Measurements from ENCODE around the gene SYT1.
"Not testable (repeated sequence)": the region's sequence is repeated elsewhere in the genome, so short reads cannot be mapped to it uniquely, and the experiment has no call there.

The SYT1 gene

DNA sequence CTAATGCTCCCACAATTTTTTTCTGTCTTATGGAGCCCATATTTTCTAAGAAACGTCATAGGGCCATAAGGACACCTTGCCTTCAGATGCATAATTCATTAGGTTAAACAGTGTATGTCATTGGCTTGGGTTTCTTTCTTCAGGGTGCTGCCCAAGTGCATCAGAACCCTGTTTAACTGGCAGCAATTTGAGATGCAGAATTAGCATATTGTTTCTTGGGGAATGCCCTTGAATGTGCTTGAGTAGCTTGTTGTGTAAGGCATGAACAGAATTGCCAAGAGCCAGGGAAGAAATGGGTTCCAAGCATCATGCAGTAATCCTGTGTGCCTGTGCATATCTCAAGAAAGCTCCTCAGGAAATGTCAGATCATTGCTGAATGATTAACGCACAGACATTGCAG is 277.2 kb downstream of the SYT1 start:
- DNase-seq (ENCODE audit: low read depth in 2 of 2): no peak

GRCh38 chr12:79143803-79144202 is 279.2 kb downstream of the SYT1 start:
- DNase-seq (ENCODE audit: low read depth in 2 of 2): no peak

DNA sequence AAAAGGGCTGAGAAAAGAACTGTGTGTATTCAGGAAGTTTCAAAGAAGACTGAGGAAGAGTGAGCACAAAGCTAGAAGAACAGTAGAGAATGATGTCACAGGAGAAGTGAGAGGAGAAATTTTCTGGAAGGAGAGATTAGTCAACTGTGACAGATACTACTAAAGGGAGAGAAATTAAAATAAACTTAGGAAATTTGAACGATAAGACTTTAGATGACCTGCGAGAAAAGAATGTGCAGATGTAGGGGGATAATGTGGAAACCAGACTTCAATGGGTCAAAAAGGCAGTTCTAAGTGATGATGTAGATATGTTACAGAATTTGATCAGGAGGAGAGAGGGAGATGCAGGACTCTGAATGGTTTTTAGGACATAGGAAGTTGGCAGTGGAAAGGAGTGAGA is 287.4 kb downstream of the SYT1 start:
- no peak for DNase-seq (ENCODE audit: low read depth in 2 of 2)

GRCh38 chr12:79155683-79156082 is 291.1 kb downstream of the SYT1 start:
- no peak for DNase-seq (ENCODE audit: low read depth in 2 of 2)

- no peak for DNase-seq (ENCODE audit: low read depth in 2 of 2)
Measured at GRCh38 chr12:79156846-79157463, 292.4 kb downstream of the SYT1 start.

DNA sequence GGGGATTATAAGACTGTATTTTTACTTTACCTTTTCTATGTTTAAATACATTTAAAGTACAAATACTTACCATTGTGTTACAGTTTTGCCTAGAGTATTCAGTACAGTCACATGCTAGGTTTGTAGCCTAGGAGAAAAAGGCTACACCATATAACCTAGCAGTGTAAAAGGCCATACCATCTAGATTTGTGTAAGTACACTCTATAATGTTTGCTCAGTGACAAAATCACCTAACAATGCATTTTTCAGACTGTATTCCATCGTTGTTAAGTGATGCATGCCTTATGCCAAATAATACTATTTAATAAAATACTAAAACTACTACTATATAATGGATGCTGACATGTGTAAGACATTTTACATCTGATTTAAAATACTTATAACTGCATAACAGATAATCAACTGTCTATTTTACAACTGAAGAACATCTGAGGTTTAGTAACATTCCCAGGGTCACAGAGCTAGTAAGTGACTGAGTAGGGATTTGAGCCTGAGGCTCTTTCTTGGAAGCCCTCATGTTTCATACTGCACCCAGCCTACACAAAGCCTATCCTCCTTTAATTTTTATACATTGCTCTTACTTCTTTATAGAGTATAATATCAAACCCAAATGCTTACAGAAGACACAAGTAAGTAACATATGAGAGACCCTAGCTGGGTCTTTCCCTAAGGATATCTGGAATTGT is 296.8 kb downstream of the SYT1 start:
- no peak for DNase-seq (ENCODE audit: low read depth in 2 of 2)

DNA sequence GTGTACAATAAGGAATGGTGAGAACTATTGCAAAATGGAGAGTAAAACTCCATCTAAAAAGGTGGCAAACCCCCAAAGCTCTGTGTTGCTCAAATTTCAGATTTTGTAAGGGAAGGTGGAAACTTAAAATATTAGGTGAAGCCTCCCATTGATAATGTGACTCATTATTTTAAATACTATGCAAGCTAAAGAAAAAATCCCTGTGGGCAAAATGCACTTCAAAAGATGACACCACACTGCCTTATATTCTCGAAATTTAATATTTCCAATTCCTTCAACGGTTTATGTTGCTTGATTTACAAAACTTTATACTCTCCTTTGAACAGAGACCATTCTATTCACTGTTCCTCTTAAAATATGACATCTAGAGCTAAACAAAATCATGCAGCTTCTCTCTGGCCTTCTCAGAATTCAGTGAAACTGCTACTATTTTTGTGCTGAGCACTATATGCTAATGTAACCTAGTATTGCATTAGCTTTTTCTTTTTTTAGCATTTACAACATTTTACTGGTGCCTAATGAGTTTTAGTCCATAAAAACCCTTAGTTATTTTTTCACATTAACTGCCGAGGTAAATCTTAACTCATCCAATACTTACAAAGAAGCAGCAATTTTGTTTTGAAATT is 297.7 kb downstream of the SYT1 start:
- no peak for DNase-seq (ENCODE audit: low read depth in 2 of 2)

- no peak for DNase-seq (ENCODE audit: low read depth in 2 of 2)
Measured at GRCh38 chr12:79162948-79163347, 298.4 kb downstream of the SYT1 start.

GRCh38 chr12:79164890-79165289 is 300.3 kb downstream of the SYT1 start:
- no peak for DNase-seq (ENCODE audit: low read depth in 2 of 2)

DNA sequence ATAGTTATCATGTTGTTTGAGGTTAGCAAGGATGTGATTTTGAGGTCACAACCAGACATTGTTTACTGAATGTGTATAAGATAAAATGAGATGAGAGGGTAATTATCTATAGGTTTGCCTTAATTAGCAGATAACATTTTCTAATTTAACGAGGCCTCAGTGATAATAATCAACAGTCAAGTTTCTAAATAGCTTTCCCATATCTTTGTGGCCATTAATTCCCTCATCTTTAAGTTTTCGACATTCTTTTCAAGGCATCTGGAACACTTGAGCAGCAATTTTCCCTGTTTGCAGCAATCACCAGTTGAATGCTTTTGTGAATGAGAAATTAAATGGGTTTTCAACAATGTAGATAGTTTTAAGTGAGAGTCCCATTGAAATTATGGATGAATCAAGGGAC is 304.1 kb downstream of the SYT1 start:
- DNase-seq (ENCODE audit: low read depth in 2 of 2): no peak

DNA sequence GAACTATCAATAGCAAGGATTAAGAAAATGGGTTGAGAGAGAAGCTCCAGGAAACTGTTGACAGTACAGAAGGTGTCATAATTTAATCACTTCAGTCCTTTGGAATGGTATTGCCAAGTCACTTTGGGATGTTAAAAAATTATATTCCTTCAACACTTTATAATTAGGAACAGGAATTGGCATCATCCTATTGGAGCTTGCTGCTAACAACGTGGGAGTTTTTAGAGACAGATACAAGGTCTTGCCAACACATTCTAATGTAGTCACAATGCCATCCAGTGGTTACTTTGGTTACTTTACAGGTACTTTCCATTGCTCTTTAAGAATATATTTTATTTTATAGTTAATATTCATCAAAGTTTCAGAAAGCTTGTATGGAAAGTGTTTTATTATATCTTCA is 310.1 kb downstream of the SYT1 start:
- DNase-seq (ENCODE audit: low read depth in 2 of 2): no peak

DNA sequence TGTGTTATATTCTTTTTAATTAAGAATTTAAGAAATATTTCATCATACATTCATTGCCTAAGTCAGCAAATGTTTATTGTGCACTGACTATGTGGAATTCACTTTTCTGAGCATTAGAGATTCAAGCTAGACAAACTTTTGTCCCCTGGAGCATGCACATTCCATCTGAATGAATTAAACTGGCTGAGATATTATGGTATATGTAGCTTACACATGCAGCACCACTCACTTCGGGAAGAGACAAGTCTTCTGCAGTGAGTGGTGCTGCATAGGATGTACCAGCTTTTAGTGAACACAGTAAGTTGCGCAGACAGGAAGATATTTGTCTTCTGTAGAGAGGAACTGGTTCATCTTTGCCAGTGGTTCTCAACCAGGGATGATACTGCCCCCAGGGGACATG is 318.4 kb downstream of the SYT1 start:
- DNase-seq (ENCODE audit: low read depth in 2 of 2): no peak

DNA sequence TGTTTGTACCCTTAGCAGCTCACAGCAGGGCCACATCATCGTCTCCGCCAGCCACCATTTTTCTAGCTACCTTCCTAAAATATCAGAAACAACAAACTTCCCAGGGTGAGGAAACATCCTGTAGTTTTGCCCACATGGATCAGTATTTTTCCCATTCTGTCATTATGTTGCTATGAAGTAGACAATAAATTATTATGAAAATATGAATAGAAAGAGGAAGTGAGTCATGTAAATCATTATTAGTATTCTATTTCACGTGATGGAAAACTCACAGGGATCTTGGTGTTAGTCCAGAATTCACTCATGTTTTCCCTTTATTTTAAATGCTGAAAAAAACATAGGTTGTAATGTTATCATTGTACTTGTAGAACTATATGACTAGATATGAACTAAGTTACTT is 319.4 kb downstream of the SYT1 start:
- no peak for DNase-seq (ENCODE audit: low read depth in 2 of 2)

- DNase-seq (ENCODE audit: low read depth in 2 of 2): no peak
Measured at GRCh38 chr12:79186506-79186905, 321.9 kb downstream of the SYT1 start.

DNA sequence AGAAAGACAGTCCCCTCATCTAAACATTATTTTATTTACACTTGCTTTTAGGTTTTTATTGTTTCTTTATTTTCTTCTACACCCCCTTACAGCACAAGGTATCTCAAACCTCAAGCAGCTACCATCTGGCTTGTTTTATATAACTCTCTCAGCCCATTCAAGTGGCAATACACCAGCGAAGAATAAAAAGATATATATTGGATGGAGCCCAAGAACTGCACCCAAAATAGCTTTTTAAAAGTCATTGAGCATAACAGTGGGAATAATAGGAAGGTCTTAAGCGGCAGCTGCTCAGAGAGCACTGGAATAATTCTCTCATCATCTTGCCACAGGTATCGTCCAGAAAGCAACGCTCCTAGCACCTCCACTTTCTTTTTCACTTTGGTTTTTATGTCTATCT is 322.5 kb downstream of the SYT1 start:
- DNase-seq (ENCODE audit: low read depth in 2 of 2): no peak

DNA sequence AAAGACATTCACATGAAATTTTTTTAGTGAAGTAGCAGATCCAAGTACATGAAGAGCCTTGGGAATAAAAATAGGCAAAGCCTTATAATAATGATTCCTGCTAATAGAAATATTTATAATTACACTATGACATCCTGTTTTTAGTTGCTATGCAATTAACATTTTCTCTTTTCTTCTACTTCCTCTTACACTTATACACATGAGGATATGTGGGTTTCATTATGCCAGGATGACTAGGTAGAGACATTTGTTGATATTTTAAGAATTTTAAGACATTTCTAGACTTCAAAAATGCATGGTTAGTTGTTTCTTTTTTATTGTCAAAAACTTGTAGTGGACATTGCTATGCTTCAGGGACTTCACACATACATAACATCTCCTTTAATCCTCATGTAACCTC is 326.8 kb downstream of the SYT1 start:
- DNase-seq (ENCODE audit: low read depth in 2 of 2): no peak

- no peak for DNase-seq (ENCODE audit: low read depth in 2 of 2)
Measured at GRCh38 chr12:79194595-79194994, 330.0 kb downstream of the SYT1 start.

DNA sequence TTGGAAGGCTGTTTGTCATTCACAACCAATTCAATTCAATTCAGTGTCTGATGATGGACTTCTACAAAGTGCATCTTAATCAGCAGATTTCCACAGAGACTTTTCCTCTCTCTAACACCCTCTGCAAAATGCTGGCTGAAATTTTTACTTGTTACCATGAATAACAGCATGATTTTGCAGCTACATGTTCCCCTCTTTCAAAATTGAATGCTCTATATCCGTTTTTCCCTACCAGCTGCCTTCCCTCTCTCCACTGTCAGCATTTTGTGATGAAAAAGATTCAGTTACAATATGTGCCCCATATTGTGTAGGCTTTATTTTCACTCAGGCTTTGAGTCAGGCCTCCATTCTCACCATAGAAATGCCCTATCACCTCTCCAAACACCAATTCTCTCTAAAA is 334.6 kb downstream of the SYT1 start:
- no peak for DNase-seq (ENCODE audit: low read depth in 2 of 2)

GRCh38 chr12:79200176-79200575 is 335.6 kb downstream of the SYT1 start:
- DNase-seq (ENCODE audit: low read depth in 2 of 2): no peak

- DNase-seq (ENCODE audit: low read depth in 2 of 2): no peak
Measured at GRCh38 chr12:79203058-79203647, 338.6 kb downstream of the SYT1 start.

GRCh38 chr12:79206871-79207270 is 342.3 kb downstream of the SYT1 start:
- DNase-seq (ENCODE audit: low read depth in 2 of 2): no peak

DNA sequence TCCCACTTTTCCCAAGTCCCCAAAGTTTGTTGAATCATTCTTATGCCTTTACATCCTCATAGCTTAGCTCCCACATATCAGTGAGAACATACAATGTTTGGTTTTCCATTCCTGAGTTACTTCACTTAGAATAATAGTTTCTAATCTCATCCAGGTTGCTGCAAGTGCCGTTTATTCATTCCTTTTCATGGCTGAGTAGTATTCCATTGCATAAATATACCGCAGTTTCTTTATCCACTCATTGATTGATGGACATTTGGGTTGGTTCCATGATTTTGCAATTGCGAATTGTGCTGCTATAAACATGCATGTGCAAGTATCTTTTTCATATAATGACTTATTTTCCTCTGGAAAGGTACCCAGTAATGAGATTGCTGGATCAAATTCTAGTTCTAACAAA is 345.8 kb downstream of the SYT1 start:
- not testable (repeated sequence) for DNase-seq (ENCODE audit: low read depth in 2 of 2)

GRCh38 chr12:79217306-79217705 is 352.7 kb downstream of the SYT1 start:
- DNase-seq (ENCODE audit: low read depth in 2 of 2): no peak
